Hepatocyte (in vitro differentiated cells): ENCODE measurements around the gene MYL3. TPM values are rescaled to one million over a fixed set of nuclear protein-coding genes. Genes with fewer than 3 reads are reported as not detected.

Source experiments
- DNase-seq: peaks from one replicate; pipeline ENCODE4 v3.0.0-alpha.2; 2016; ENCODE audit warnings: low spot score
- H2AFZ ChIP-seq: fragments of 200-600 bp; sonication (generic); 2 replicates; pipeline ENCODE4 v1.6.0; 2016; ENCODE audit warnings: antibody characterized with exemption, mild to moderate bottlenecking
- H3K27ac ChIP-seq: fragments of 200-600 bp; sonication (generic); 2 replicates; pipeline ENCODE4 v1.5.1; 2016; ENCODE audit warnings: mild to moderate bottlenecking
- H3K27me3 ChIP-seq: fragments of 200-600 bp; sonication (generic); 2 replicates; pipeline ENCODE4 v1.6.1; 2016
- H3K36me3 ChIP-seq: fragments of 200-600 bp; sonication (generic); replicated peaks from 2 replicates; pipeline ENCODE4 v1.5.1; 2016; ENCODE audit warnings: low read depth; ENCODE audit not compliant: insufficient read depth
- H3K4me1 ChIP-seq: fragments of 200-600 bp; sonication (generic); 2 replicates; pipeline ENCODE4 v1.5.1; 2016; ENCODE audit warnings: mild to moderate bottlenecking, moderate library complexity; ENCODE audit not compliant: insufficient read depth
- H3K4me2 ChIP-seq: fragments of 200-600 bp; sonication (generic); 2 replicates; pipeline ENCODE4 v1.6.0; 2016
- H3K4me3 ChIP-seq: fragments of 200-600 bp; sonication (generic); 2 replicates; pipeline ENCODE4 v1.5.1; 2016; ENCODE audit warnings: mild to moderate bottlenecking
- H3K79me2 ChIP-seq: fragments of 200-600 bp; sonication (generic); 2 replicates; pipeline ENCODE4 v1.6.0; 2017; ENCODE audit warnings: mild to moderate bottlenecking
- H3K9me2 ChIP-seq: fragments of 200-600 bp; sonication (generic); replicated peaks from 2 replicates; pipeline ENCODE4 v1.6.0; 2017; ENCODE audit warnings: mild to moderate bottlenecking; ENCODE audit not compliant: insufficient read depth
- H3K9me3 ChIP-seq: fragments of 200-600 bp; sonication (generic); 2 replicates; pipeline ENCODE4 v1.5.1; 2016; ENCODE audit warnings: low read depth, mild to moderate bottlenecking
- H4K20me1 ChIP-seq: fragments of 200-600 bp; sonication (generic); 2 replicates; pipeline ENCODE4 v1.6.0; 2016; ENCODE audit warnings: mild to moderate bottlenecking; ENCODE audit not compliant: insufficient read depth, poor library complexity, severe bottlenecking
- EZH2 ChIP-seq: fragments of 200-600 bp; sonication (generic); IDR thresholded peaks from 2 replicates; pipeline ENCODE4 v1.6.1; 2016; ENCODE audit warnings: antibody characterized with exemption, mild to moderate bottlenecking, borderline replicate concordance
- EZH2phosphoT487 ChIP-seq: fragments of 200-600 bp; sonication (generic); IDR thresholded peaks from one replicate; pipeline ENCODE4 v1.6.1; 2018; ENCODE audit warnings: antibody characterized with exemption, mild to moderate bottlenecking, low read depth, moderate library complexity; ENCODE audit not compliant: unreplicated experiment, severe bottlenecking
- WGBS: methylation state at CpG from one replicate; pipeline ENCODE4 v1.1.6; 2016; ENCODE audit warnings: low lambda C conversion rate; ENCODE audit errors: missing lambda C conversion rate; 5-methylcytosine and 5-hydroxymethylcytosine counted together
- polyA plus RNA-seq: library from polyadenylated mRNA; unstranded; fragments of >200 nt; fragmentation: Nextera tagmentation; extraction: Ambion mirVana; gene quantifications from 2 replicates; pipeline ENCODE4 v1.2.1, GENCODE V29; 2016
- total RNA-seq: library from RNA; depleted of rRNA; stranded (reverse); fragments of >200 nt; gene quantifications from 2 replicates; pipeline ENCODE4 v1.2.3, GENCODE V29; 2014
- TF ChIP-seq, protein P1 (sequence below): fragments of 200-600 bp; sonication (generic); IDR thresholded peaks from 2 replicates; pipeline ENCODE4 v1.5.1; 2016; ENCODE audit warnings: antibody characterized with exemption, mild to moderate bottlenecking; ENCODE audit not compliant: poor library complexity

The MYL3 gene
- total and polyA plus RNA-seq, 2 experiments from 2014 or later: 9.5 to 9.7 TPM

DNA sequence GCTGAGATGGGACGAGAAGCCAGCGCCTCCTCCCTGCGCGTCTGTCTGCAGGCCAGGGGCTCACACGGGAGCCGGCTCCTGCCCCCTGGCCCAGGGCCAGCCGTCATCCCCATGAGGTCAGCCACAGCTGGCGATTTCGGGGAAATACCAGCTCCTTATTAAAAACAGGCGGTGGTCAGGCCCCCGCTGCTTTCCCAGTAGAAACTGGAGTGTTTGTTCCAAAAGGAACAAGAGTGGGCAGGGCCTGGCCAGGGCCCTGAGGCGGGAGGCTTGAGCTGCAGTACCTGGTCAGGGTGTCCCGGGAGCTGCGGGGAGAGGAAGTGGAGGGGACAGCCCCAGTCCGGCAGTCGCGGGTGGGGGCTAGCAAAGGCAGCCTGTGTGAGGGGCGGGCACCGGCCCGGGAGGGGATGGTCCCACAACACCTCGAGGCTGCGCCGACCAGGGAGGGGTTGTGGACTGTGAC, 17.8 kb downstream of the MYL3 start:
- H3K4me1 ChIP-seq: peaks cover 45% of the 10 kb centered on the region
- H3K36me3 ChIP-seq: no peaks in the 10 kb centered on the region
- H3K27me3 ChIP-seq: no peaks in the 10 kb centered on the region
- TF ChIP-seq EZH2: no peak
- H3K27ac ChIP-seq: peak overlapping the region; percentile 96
- H3K9me3 ChIP-seq: peaks cover 16% of the 10 kb centered on the region
- peak; percentile 82 for DNase-seq
- H4K20me1 ChIP-seq: no peaks in the 10 kb centered on the region
- peak overlapping the region; percentile 94 for H3K4me2 ChIP-seq
- no peaks in the 10 kb centered on the region for H3K9me2 ChIP-seq
- peak overlapping the region; percentile 97 for H2AFZ ChIP-seq
- WGBS: 10% methylated on average over 20 of the region's 23 CpGs
- H3K79me2 ChIP-seq: no peaks in the 10 kb centered on the region
- peak overlapping the region; percentile 40 for H3K4me3 ChIP-seq

DNA sequence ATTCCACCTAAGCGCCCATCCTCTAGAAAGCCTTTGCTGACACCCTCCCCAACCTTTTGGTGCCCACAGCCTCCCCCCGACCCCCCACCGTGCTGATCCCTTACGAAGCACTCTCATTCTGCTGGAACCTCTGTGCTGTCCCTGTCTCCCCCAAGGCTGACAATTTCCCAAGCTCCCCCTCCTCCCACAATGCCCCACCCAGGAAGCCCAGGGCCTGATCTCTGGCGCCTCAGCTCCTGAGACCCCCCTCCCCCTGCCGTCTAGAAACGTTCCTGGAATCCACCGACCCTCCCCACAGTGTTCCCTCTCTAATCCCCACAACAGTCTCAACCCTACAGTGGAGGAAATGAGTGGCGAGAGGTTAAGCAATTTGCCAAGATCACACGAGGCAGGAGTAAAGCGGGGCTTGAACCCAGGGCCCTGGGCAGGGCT, 18.3 kb downstream of the MYL3 start:
- TF ChIP-seq EZH2 (no peak), EZH2phosphoT487 (no peak)
- TF ChIP-seq, protein P1, sequence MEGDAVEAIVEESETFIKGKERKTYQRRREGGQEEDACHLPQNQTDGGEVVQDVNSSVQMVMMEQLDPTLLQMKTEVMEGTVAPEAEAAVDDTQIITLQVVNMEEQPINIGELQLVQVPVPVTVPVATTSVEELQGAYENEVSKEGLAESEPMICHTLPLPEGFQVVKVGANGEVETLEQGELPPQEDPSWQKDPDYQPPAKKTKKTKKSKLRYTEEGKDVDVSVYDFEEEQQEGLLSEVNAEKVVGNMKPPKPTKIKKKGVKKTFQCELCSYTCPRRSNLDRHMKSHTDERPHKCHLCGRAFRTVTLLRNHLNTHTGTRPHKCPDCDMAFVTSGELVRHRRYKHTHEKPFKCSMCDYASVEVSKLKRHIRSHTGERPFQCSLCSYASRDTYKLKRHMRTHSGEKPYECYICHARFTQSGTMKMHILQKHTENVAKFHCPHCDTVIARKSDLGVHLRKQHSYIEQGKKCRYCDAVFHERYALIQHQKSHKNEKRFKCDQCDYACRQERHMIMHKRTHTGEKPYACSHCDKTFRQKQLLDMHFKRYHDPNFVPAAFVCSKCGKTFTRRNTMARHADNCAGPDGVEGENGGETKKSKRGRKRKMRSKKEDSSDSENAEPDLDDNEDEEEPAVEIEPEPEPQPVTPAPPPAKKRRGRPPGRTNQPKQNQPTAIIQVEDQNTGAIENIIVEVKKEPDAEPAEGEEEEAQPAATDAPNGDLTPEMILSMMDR: no peak
- no peak for DNase-seq
- H3K36me3 ChIP-seq: no peaks in the 10 kb centered on the region
- no peaks in the 10 kb centered on the region for H3K27me3 ChIP-seq
- H3K79me2 ChIP-seq: no peaks in the 10 kb centered on the region
- H3K27ac ChIP-seq: peak overlapping the region; percentile 96
- H4K20me1 ChIP-seq: no peaks in the 10 kb centered on the region
- peak overlapping the region; percentile 97 for H2AFZ ChIP-seq
- peaks cover 16% of the 10 kb centered on the region for H3K9me3 ChIP-seq
- peak overlapping the region; percentile 40 for H3K4me3 ChIP-seq
- H3K9me2 ChIP-seq: no peaks in the 10 kb centered on the region
- peaks cover 42% of the 10 kb centered on the region for H3K4me1 ChIP-seq
- peak overlapping the region; percentile 94 for H3K4me2 ChIP-seq
- WGBS: 40% methylated on average over 11 of the region's 11 CpGs

DNA sequence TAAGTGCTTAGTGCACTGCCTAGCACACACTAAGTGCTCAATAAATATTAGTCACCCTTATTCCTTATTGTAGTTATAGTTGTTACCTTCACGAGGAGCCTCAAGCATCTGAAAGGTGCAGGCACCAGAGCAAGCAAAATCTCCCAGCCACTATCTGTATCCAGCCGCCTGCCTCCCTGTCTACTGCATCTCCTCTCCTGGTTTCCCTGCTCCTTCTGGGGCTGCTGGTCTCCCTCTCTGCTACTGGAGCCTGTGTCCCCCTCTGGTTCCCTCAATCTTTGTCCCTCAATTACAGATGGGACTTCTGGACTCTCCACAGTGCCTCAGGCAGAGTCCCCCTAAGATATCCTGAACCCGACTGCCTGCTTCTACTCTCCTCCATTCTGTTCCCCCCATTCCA, 18.8 kb downstream of the MYL3 start:
- TF ChIP-seq EZH2phosphoT487: no peak
- TF ChIP-seq, protein P1: no peak
- no peak overlapping the region for H3K4me2 ChIP-seq
- no peak overlapping the region for H3K27ac ChIP-seq
- peaks cover 16% of the 10 kb centered on the region for H3K9me3 ChIP-seq
- H4K20me1 ChIP-seq: no peaks in the 10 kb centered on the region
- no peak for DNase-seq
- no peaks in the 10 kb centered on the region for H3K27me3 ChIP-seq
- H3K4me3 ChIP-seq: no peak overlapping the region
- 74% methylated on average over 3 of the region's 3 CpGs for WGBS
- no peaks in the 10 kb centered on the region for H3K79me2 ChIP-seq
- H3K9me2 ChIP-seq: no peaks in the 10 kb centered on the region
- H3K36me3 ChIP-seq: no peaks in the 10 kb centered on the region
- H2AFZ ChIP-seq: no peak overlapping the region
- H3K4me1 ChIP-seq: peaks cover 37% of the 10 kb centered on the region

DNA sequence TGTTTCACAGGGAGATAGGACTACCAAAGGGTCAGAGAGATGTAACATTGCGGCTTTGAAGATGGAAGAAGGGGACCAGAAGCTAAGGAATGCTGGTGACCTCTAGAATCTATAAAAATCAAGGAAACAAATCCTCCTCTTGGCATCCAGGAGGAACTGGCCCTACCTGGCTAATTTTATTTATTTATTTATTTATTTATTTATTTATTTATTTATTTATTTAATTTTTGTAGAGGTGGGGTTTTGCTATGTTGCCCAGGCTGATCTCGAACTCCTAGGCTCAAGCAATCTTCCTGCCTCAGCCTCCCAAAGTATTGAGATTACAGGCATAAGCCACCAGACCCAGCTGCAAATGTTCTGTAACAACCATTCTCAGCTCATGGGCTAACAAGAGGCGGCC, 19.7 kb downstream of the MYL3 start:
- TF ChIP-seq, protein P1: no peak
- no peak for TF ChIP-seq EZH2
- TF ChIP-seq EZH2phosphoT487: no peak
- no peak overlapping the region for H2AFZ ChIP-seq
- H3K9me2 ChIP-seq: no peaks in the 10 kb centered on the region
- no peaks in the 10 kb centered on the region for H3K36me3 ChIP-seq
- H3K27me3 ChIP-seq: no peaks in the 10 kb centered on the region
- 98% methylated on average over 3 of the region's 3 CpGs for WGBS
- no peaks in the 10 kb centered on the region for H4K20me1 ChIP-seq
- peaks cover 28% of the 10 kb centered on the region for H3K4me1 ChIP-seq
- DNase-seq: no peak
- H3K79me2 ChIP-seq: no peaks in the 10 kb centered on the region
- no peak overlapping the region for H3K27ac ChIP-seq
- no peak overlapping the region for H3K4me3 ChIP-seq
- no peak overlapping the region for H3K4me2 ChIP-seq
- peaks cover 16% of the 10 kb centered on the region for H3K9me3 ChIP-seq
